Osteoblast (primary cell): ENCODE results near the gene ANKRD55. TPM values are rescaled to one million over a fixed set of nuclear protein-coding genes. Genes with fewer than 3 reads are reported as not detected.
A peak's percentile ranks its signal among the peaks of the same experiment; 100 is the strongest.
"Not testable (repeated sequence)": the region's sequence is repeated elsewhere in the genome, so short reads cannot be mapped to it uniquely, and the experiment has no call there.

Source experiments
- DNase-seq: peaks from one replicate; pipeline ENCODE4 v3.0.0; 2011; ENCODE audit warnings: low spot score, mixed read lengths; ENCODE audit not compliant: insufficient read length; ENCODE audit errors: missing footprints
- H2AFZ ChIP-seq: 2 replicates; pipeline ENCODE4 v1.6.0; 2011; ENCODE audit warnings: mild to moderate bottlenecking, low read length
- H3K27ac ChIP-seq: 2 replicates; pipeline ENCODE4 v1.5.1; 2011; ENCODE audit warnings: mild to moderate bottlenecking, low read depth, low read length, moderate library complexity
- H3K27me3 ChIP-seq: 2 replicates; pipeline ENCODE4 v1.6.0; 2012; ENCODE audit warnings: mild to moderate bottlenecking, control low read depth, inconsistent platforms, low read length, moderate library complexity; ENCODE audit not compliant: insufficient read depth
- H3K36me3 ChIP-seq: 2 replicates; pipeline ENCODE4 v1.5.1; 2011; ENCODE audit warnings: mild to moderate bottlenecking, low read length, control low read depth, moderate library complexity; ENCODE audit not compliant: insufficient read depth
- H3K4me1 ChIP-seq: 2 replicates; pipeline ENCODE4 v1.5.1; 2011; ENCODE audit warnings: mild to moderate bottlenecking, low read length, control low read depth, moderate library complexity; ENCODE audit not compliant: insufficient read depth
- H3K4me2 ChIP-seq: 2 replicates; pipeline ENCODE4 v1.6.0; 2011; ENCODE audit warnings: mild to moderate bottlenecking, low read length; ENCODE audit not compliant: insufficient read depth
- H3K4me3 ChIP-seq: fragments of 200-600 bp; sonication (generic); 3 replicates; pipeline ENCODE4 v1.5.1; 2012; ENCODE audit warnings: mild to moderate bottlenecking, low read length, inconsistent platforms; ENCODE audit not compliant: insufficient read depth
- H3K79me2 ChIP-seq: 2 replicates; pipeline ENCODE4 v1.6.0; 2012; ENCODE audit warnings: mild to moderate bottlenecking, low read length, control low read depth, inconsistent platforms; ENCODE audit not compliant: insufficient read depth
- H3K9me3 ChIP-seq: 2 replicates; pipeline ENCODE4 v1.5.1; 2011; ENCODE audit warnings: low read depth, low read length, control low read depth
- H4K20me1 ChIP-seq: 2 replicates; pipeline ENCODE4 v1.6.0; 2012; ENCODE audit warnings: mild to moderate bottlenecking, low read length, control low read depth; ENCODE audit not compliant: insufficient read depth
- total RNA-seq: library from RNA; depleted of rRNA; stranded (reverse); fragments of >200 nt; gene quantifications from 2 replicates; pipeline ENCODE4 v1.2.3, GENCODE V29; 2012
- TF ChIP-seq, protein P1 (sequence below): IDR thresholded peaks from 2 replicates; pipeline ENCODE4 v1.5.1; 2011; ENCODE audit warnings: mild to moderate bottlenecking, low read depth, low read length, moderate library complexity; ENCODE audit errors: extremely low read depth

The ANKRD55 gene
- total RNA-seq, 1 donor, result not detected

DNA sequence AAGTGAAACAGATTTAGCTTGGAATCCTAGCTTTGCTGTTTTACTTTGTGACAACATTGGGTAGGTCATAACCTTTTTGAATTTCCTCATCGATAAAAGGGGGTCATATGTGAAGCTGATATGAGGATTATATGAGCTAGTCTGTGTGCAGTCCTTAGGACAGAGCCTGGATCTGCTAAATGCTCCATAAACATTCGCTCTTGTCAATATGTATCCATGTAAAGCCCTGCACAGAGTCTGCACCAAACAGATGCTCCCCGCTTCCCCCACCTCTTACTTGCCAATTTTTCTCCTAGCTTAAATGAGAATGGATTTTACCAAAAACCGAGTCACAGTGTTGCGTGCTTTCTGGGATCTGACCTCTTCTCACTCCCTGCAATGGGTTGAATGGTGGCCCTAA, 5.4 kb downstream of the ANKRD55 start:
- no peak overlapping the region for H2AFZ ChIP-seq
- H3K4me3 ChIP-seq, result no peak overlapping the region
- H3K4me2 ChIP-seq, result no peak overlapping the region

DNA sequence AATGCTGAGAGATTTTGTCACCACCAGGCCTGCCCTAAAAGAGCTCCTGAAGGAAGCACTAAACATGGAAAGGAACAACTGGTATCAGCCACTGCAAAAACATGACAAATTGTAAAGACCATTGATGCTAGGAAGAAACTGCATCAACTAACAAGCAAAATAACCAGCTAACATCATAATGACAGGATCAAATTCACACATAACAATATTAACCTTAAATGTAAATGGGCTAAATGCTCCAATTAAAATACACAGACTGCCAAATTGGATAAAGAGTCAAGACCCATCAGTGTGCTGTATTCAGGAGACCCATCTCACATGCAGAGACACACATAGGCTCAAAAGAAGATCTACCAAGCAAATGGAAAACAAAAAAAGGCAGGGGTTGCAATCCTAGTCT, 9.8 kb downstream of the ANKRD55 start:
- not testable (repeated sequence) for H3K27ac ChIP-seq, H3K27me3 ChIP-seq, H3K36me3 ChIP-seq, H3K4me2 ChIP-seq, H3K4me1 ChIP-seq, H2AFZ ChIP-seq, DNase-seq, H3K4me3 ChIP-seq, H3K79me2 ChIP-seq, H4K20me1 ChIP-seq, H3K9me3 ChIP-seq

More for the DNA sequence above, 5.4 kb downstream of the ANKRD55 start:
- Histone ChIP-seq H3K27ac (no peak overlapping the region), H3K9me3 (no peaks in the 10 kb centered on the region), H3K36me3 (no peaks in the 10 kb centered on the region), H3K79me2 (no peaks in the 10 kb centered on the region), H3K27me3 (peaks cover 2% of the 10 kb centered on the region), H3K4me1 (no peaks in the 10 kb centered on the region), H4K20me1 (no peaks in the 10 kb centered on the region)
- TF ChIP-seq, protein P1, sequence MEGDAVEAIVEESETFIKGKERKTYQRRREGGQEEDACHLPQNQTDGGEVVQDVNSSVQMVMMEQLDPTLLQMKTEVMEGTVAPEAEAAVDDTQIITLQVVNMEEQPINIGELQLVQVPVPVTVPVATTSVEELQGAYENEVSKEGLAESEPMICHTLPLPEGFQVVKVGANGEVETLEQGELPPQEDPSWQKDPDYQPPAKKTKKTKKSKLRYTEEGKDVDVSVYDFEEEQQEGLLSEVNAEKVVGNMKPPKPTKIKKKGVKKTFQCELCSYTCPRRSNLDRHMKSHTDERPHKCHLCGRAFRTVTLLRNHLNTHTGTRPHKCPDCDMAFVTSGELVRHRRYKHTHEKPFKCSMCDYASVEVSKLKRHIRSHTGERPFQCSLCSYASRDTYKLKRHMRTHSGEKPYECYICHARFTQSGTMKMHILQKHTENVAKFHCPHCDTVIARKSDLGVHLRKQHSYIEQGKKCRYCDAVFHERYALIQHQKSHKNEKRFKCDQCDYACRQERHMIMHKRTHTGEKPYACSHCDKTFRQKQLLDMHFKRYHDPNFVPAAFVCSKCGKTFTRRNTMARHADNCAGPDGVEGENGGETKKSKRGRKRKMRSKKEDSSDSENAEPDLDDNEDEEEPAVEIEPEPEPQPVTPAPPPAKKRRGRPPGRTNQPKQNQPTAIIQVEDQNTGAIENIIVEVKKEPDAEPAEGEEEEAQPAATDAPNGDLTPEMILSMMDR, result no peak
- no peak for DNase-seq

DNA sequence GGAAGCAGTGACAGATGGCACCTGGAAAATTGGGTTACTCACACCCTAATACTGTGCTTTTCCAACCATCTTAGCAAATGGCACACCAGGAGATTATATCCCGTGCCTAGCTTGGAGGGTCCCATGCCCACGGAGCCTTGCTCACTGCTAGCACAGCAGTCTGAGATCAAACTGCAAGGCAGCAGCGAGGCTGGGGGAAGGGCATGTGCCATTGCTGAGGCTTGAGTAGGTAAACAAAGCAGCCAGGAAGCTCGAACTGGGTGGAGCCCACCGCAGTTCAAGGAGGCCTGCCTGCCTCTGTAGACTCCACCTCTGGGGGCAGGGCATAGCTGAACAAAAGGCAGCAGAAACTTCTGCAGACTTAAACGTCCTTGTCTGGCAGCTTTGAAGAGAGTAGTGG, 11.5 kb downstream of the ANKRD55 start:
- not testable (repeated sequence) for H3K27ac ChIP-seq, H3K9me3 ChIP-seq, H3K36me3 ChIP-seq, H3K4me2 ChIP-seq, H4K20me1 ChIP-seq, H3K79me2 ChIP-seq, H3K4me1 ChIP-seq, H3K4me3 ChIP-seq, DNase-seq, H3K27me3 ChIP-seq, H2AFZ ChIP-seq

DNA sequence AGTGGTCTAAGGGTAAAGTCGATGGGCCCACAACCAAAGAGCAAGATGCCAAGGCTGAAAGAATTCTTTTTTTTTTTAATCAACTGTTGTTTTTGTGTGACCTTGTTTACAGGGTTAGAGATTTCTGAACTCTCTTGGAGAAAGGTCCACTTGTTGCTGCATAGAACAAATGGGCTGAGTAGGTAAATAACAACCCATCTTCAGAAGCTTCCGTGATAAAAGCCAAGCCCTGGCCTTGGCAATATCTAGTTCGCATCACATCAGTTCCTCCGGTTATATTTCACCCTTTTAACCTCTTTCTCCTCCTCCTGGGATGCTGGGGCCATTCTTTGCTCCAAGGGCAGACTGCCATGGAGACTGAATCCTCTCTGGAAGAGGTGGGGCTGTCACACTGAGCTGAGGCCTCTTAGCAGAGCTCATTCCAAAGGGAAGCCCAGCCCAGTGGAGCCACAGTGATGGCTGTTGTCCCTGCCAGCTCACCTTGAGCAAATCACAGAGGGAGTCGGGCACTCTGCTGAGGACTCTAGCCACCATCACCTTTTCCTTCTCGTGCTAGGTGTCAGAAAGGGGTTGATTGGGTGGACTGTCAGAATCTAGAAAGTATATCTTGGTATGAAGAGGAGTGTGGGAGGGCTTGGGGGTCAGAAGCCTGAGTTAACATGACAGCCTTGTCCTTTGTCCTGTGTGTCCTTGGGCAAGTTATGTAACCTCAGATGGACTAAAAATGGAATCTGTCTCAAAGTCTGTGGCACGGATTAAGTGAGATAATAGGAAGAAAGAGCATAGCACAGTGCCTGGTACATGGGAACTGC, 17.9 kb downstream of the ANKRD55 start:
- no peaks in the 10 kb centered on the region for H3K27me3 ChIP-seq
- H4K20me1 ChIP-seq, result no peaks in the 10 kb centered on the region
- H3K36me3 ChIP-seq, result no peaks in the 10 kb centered on the region
- peaks cover 17% of the 10 kb centered on the region for H3K4me1 ChIP-seq
- H2AFZ ChIP-seq, result peak overlapping the region; percentile 52
- TF ChIP-seq, protein P1, result no peak
- H3K9me3 ChIP-seq, result peaks cover 2% of the 10 kb centered on the region
- no peak for DNase-seq
- H3K4me3 ChIP-seq, result no peak overlapping the region
- no peaks in the 10 kb centered on the region for H3K79me2 ChIP-seq
- no peak overlapping the region for H3K4me2 ChIP-seq
- no peak overlapping the region for H3K27ac ChIP-seq

DNA sequence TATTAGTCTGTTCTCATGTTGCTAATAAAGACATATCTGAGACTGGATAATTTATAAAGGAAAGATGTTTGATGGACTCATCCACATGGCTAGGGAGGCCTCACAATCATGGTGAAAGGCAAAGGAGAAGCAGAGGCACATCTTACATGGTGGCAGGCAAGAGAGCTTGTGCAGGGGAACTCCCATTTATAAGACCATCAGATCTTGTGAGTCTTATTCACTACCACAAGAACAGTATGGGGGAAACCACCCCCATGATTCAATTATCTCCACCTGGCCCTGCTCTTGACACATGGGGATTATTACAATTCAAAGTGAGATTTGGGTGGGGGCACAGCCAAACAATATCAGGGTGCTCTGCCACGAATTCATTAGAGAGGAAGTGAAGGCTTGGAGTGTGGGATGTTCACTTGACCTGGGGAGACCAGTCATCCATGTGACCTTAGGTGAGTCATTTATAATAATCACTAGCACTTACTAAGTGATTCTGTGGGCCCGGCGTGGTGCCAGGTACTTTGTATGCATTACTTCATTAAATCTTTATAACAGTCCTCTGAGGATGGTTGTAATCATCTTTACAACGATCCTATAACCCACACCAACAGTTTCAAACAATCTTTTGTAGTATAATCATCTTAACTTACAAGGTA, 19.1 kb downstream of the ANKRD55 start:
- H3K4me2 ChIP-seq, H3K79me2 ChIP-seq, DNase-seq, H3K27me3 ChIP-seq, H3K4me3 ChIP-seq, H4K20me1 ChIP-seq, H2AFZ ChIP-seq, H3K36me3 ChIP-seq, H3K9me3 ChIP-seq, H3K27ac ChIP-seq: not testable (repeated sequence)
- peaks cover 17% of the 10 kb centered on the region for H3K4me1 ChIP-seq
